NCI-H226 (cell line): ENCODE results near the gene ACOXL.

Source experiments
- DNase-seq: peaks from one replicate; pipeline ENCODE4 v3.0.0-alpha.2; 2015

ACOXL gene

DNA sequence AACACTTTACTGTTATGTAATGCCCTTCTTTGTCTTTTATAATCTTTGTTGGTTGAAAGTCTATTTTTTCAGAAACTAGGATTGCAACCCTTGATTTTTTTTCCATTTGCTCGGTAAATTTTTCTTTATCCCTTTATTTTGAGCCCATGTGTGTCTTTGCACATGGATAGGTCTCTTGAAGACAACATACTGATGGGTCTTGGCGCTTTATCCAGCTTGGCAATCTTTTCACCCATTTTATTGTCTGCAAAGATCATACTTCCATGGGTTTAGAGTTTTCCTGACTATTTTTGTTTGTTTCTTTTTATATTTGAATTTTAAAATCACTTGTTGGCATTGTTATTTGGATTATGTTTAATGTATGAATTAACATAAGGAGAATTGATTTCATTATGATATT, 27.0 kb downstream of the ACOXL start:
- DNase-seq = no peak

DNA sequence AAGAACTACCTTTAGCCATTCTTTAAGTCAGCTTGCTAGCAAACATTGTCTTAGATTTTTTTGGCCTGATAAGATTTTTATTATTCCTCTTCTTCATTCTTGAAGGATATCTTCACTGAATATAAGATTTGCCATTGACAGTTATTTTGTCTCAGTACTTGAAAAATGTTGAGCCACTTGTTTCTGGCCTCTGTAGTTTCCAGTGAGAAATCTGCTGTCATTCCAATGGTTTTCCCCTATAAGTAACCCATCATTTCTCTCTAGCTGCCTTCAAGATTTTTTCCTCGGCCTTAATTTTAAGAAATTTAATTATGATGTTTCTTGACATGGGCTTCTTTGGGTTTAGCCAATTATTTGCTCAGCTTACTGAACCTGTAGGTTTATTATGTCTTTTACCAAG, 32.6 kb downstream of the ACOXL start:
- no peak for DNase-seq

DNA sequence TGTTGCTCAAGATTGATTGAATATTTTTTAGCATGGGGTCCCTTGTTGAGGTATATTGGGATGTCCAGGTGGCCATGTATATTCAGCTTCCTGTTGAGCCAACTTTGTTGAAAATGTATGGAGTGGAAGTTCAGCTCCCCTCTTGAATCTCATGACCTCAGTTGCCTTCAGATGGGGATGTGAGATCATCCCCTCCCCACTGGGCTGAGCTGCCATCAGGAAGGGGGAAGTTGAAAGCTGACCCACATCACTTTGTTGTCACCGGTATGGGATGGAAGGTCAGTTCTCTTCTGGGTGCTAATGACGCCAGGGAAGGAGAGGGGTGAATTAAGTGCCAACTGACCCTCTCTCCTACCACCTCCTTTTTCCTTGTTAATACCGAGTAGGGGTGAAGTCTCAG, 33.9 kb downstream of the ACOXL start:
- no peak for DNase-seq

DNA sequence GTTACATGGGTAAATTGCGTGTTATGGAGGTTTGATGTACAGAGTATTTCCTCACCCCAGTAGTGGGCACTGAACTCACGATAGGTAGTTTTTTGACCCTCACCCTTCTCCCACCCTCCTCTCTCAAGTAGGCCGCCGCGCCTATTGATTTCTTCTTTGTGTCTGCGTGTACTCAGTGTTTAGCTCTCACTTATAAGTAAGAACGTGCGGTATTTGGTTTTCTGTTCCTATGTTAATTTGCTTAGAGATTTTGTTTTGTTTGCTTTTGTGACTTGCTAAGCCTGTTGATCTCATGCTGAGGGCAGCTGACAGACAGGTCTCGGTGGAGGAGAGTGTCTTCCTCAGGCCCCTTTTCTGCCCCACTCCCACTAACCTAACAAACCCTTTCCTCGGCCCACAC, 36.2 kb downstream of the ACOXL start:
- no peak for DNase-seq

DNA sequence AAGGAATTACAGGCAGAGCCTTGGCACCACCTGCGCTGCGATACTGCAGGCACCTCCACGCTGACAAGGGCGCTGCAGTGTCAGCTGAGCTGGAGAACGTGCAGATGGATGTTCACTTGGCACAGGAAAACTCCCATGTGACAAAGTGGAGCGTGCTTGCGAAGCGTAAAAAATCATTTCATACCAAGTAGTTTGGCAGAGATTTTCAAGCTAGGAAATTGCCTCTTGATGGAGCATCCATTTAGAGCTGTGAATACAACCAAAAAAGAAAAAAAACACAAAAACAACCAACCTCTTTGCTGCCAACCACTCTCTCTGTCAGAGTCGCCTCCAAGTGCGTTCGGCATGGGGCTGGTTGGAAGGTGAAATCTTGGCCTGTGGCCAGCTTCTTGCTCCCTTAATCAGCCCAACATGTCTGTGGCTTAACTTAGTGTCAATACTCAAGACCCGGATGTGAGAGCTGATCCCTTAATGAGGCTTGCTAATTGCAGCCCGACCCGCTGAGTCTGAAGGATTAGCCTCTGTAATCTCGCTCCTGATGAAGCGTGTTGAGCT, 38.1 kb downstream of the ACOXL start:
- DNase-seq = no peak

- no peak for DNase-seq
These were observed 38.6 kb downstream of the ACOXL start for GRCh38 chr2:110770959-110771431.

DNA sequence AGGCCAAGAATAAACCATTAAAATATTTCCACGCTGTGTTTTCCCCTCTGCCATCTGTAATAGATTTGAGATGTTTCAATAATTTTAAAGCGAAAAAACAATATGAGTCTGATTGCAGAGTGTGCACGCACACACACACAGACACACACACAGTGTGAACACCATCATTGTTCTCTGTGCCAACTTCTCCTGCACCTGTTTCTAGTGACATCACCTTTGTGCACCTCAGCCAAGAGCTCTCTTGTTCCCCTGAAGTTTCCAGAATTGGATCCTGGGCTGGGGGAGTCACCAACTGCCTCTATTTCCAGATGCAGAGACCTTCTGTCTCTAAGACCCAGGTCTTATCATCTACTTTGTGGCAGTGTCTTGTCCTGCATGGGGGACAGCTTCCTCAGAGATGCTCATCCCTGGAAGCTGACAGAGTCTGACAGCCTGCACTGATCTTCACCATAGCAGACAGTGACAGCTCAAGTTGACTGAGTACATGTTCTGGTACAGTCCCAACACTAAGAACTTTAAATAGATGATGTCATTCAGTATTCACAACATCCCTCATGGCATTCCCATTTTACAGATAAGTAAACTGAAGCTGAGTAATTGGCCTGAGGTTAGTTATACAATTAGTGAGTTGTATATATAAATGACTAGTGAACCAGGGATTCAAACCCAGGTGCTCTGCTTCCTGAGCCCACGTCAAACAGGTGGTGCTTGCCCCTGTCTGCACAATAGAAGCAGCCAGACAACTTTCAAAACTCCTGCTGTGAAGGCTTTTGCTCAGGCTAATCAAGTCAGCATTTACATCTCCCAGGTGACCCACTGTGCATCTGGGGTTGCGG, 39.4 kb downstream of the ACOXL start:
- no peak for DNase-seq

DNA sequence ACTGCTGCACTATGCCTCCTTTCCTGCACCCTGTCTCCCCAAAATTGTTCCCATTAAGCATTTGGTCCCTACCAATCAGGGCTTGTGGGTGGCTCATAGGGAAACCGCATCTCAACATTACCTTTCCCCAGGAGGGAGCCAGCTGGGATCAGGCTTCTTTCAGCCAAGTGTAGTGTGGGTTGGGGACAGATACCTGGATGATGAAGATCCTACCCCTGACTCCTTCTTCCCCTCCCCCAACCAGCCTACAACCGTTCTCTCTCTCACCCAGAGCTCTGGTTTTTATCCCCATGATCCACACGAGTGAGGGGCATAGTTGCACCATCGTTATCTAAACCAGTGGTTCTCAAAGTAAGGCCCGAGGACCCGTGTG, 40.0 kb downstream of the ACOXL start:
- DNase-seq = no peak

GRCh38 chr2:110773401-110773921, 41.1 kb downstream of the ACOXL start:
- no peak for DNase-seq

DNA sequence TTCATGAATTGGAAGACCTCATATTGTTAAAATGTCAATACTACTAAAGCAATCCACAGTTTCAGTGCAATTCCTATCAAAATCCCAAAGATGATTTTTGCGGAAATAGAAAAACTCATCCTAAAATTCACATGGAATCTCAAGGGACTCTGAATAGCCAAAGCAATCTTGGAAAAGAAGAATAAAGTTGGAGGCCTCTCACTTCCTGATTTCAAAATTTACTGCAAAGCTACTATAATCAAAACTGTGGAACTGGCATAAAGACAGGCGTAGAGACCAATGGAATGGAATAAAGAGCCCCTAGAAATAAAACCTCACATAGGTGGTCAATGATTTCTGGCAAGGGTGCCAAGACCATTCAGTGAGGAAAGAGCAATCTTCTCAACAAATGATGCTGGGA, 42.3 kb downstream of the ACOXL start:
- no peak for DNase-seq

- no peak for DNase-seq
These were observed 45.3 kb downstream of the ACOXL start for GRCh38 chr2:110777531-110778311.

GRCh38 chr2:110780461-110780860, 48.1 kb downstream of the ACOXL start:
- no peak for DNase-seq

DNA sequence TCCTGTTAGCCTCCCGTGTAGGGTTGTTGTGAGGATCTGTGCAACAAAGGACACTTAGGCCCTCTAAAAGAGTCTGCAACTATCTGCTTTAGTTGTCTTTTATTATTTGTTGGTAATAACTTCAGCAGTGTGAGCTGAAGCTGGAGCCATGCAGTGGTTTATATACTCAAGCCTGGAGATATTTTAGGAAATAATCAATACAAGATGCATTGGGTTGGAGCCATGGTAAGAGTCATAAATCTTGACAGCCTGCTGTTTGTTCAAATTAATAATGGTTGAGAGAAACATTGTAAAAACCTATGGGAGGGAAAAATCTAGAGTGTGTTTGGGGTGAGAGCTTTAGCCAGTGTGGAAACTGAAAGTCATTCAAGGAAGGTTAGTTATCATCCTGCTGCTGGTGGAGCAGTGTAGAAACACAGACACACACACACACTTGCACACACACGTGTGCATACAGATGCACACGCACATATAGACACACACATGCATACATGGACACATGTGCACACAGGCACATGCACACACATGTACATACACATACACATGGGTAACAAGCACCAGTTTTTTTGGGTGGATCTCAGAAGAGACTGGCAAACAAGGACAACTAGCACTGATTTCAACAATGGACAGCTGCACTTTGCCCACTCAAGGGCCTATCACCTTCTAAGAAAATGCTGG, 51.0 kb downstream of the ACOXL start:
- no peak for DNase-seq

DNA sequence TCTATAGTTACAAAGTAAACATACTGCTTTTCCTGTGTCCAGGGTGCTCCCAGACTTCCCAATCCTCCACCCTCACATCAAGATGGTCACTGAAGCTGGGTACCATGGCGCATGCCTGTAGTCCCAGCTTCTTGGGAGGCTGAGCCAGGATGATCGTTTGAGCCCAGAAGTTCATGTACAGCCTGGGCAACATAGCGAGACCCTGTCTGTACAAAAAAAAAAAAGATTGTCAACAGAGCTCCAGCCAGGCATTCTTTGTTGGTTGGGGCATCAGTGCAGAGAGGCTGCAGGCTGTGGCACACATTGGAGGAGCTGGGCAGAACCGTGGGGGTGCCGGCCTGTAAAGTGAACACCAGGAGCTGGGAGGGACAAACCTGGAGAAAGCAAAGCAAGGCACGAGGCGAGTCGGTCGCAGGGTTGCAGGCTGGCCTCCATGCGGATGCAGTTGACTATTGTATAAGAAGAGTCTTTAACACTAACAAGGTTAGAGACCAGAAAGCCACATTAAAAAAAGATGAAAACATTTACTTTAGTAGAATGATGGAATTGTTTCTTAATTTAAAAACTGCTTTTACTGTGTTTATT, 51.8 kb downstream of the ACOXL start:
- no peak for DNase-seq

GRCh38 chr2:110785439-110785838, 53.1 kb downstream of the ACOXL start:
- no peak for DNase-seq

DNA sequence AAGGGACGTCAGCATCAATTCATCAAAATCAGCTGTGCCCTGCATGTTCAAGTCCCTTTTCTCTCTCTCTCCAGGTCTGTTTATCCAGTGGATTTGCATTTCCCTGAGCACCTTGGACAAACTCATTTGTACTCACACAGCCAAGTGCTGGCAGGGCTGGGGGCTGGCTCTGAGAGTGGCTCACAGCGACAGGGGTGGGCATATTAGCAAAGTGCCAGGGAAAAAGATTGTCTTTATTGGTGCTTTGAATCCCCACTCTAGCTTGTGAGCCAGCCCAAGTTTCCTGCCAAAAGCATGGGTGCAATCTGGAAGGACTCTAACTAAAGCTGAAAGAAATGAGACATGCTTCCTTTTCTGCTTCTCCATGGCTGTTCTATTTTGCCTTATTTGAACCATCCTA, 56.6 kb downstream of the ACOXL start:
- DNase-seq = no peak

GRCh38 chr2:110789706-110790105, 57.3 kb downstream of the ACOXL start:
- no peak for DNase-seq

DNA sequence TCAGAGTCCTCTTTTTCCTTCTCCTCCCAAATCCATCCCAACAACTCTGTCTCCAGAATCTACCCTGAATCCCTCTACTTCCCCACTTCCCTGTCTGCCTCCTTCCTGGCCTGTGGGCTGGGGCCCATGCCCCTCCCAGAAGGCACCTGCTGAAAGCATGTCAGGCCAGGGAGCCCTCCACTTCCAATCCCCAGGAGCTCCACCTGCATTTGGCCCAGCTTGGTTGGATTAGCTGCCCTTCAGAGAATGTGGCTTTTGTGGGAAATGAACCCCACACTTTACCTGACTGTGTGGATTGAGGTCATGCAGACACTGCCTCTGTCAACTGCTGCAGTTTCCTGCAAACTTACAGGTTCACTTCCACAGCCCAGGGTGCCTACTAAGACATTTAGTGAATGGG, 58.5 kb downstream of the ACOXL start:
- no peak for DNase-seq

DNA sequence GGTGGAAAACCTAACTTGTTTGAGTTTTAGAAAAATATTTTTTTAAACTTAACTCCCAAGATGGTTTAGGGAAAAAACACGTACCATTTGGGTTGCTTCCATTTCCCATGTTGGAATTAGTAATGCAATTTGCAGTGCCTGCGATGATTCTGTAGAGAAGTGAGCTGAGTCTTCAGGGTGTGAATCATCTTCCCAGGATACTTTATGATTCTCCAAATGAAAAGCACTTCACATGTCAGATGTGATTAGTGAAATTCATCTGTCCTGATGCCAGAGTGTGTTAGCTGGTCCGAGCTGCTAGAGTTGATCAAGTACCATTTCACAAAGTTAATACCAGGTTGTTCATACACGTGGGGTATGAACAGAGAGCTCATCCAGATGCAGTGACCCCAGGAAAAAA, 59.1 kb downstream of the ACOXL start:
- DNase-seq = no peak

- no peak for DNase-seq
These were observed 60.7 kb downstream of the ACOXL start for GRCh38 chr2:110793034-110793433.

DNA sequence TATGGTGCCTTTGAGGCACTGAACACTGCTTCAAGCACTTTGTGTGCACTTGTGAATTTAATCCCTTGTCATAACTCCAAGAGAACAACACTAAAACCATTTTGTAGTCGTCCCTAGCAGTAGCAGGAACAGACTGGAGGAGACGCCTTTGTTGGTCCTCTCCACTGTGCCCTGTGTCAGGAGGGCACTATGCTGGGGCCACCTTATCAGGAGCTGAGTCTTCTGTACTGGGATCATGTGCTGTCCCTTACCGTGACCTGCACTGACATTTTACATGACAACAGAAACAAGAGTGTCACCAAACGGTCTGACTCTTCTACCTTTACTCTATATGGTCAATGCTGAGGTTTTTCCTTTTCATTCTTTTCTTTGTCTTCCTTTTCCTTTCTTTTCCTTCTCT, 62.0 kb downstream of the ACOXL start:
- DNase-seq = no peak

DNA sequence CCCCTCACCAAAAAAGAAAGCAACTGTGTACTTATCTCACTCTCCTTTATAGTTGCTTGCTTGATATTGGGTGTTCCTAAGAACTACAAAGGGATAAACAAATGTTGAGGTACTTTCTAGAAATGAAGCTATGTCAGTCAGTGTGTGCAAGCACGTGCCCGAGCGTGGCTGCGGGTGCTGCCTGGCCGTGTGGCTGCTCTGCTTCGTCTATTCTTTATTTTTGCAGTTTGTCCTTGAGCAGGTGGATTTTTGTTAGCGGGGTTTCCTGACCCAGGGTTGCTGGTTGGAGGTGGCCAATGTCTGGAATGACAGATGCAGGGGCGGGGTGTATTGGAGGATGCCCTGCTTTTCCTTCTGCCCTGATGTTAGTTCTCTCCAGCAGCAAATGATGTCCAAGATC, 62.6 kb downstream of the ACOXL start:
- DNase-seq = no peak
